ENCODE data around the gene NEDD4.
"Not testable (repeated sequence)": the region's sequence is repeated elsewhere in the genome, so short reads cannot be mapped to it uniquely, and the experiment has no call there.

Gene NEDD4

GRCh38 chr15:56031836-56032235, 38.4 kb upstream of the NEDD4 start:
- H3K4me1 ChIP-seq (ENCODE audit: control insufficient read depth in 1 of 2, insufficient read depth in 2 of 2, low read length in 2 of 2), result no peaks in the 10 kb centered on the region
- no peaks in the 10 kb centered on the region for H3K9me3 ChIP-seq (ENCODE audit: control insufficient read depth in 1 of 2, low read length in 2 of 2)
- H3K27me3 ChIP-seq (ENCODE audit: control insufficient read depth in 1 of 2, insufficient read depth in 2 of 2, low read length in 2 of 2), result no peaks in the 10 kb centered on the region
- no peaks in the 10 kb centered on the region for H3K36me3 ChIP-seq (ENCODE audit: control insufficient read depth in 1 of 2, insufficient read depth in 2 of 2, low read length in 2 of 2)
- H3K4me3 ChIP-seq (ENCODE audit: low read depth in 1 of 2, low read length in 2 of 2), result no peak overlapping the region
- H3K9ac ChIP-seq (ENCODE audit: low read depth in 1 of 2, low read length in 2 of 2), result no peak overlapping the region
- H3K27ac ChIP-seq (ENCODE audit: low read depth, low read length), result no peak overlapping the region

- no peaks in the 10 kb centered on the region for H3K36me3 ChIP-seq (ENCODE audit: control insufficient read depth in 1 of 2, insufficient read depth in 2 of 2, low read length in 2 of 2)
- no peaks in the 10 kb centered on the region for H3K27me3 ChIP-seq (ENCODE audit: control insufficient read depth in 1 of 2, insufficient read depth in 2 of 2, low read length in 2 of 2)
- H3K9me3 ChIP-seq (ENCODE audit: control insufficient read depth in 1 of 2, low read length in 2 of 2), result no peaks in the 10 kb centered on the region
- H3K9ac ChIP-seq (ENCODE audit: low read depth in 1 of 2, low read length in 2 of 2), result no peak overlapping the region
- H3K27ac ChIP-seq (ENCODE audit: low read depth, low read length), result no peak overlapping the region
- H3K4me3 ChIP-seq (ENCODE audit: low read depth in 1 of 2, low read length in 2 of 2), result no peak overlapping the region
- no peaks in the 10 kb centered on the region for H3K4me1 ChIP-seq (ENCODE audit: control insufficient read depth in 1 of 2, insufficient read depth in 2 of 2, low read length in 2 of 2)
These were observed 38.0 kb upstream of the NEDD4 start for GRCh38 chr15:56031402-56031801.

- no peaks in the 10 kb centered on the region for H3K36me3 ChIP-seq (ENCODE audit: control insufficient read depth in 1 of 2, insufficient read depth in 2 of 2, low read length in 2 of 2)
- H3K9me3 ChIP-seq (ENCODE audit: control insufficient read depth in 1 of 2, low read length in 2 of 2), result no peaks in the 10 kb centered on the region
- H3K27me3 ChIP-seq (ENCODE audit: control insufficient read depth in 1 of 2, insufficient read depth in 2 of 2, low read length in 2 of 2), result no peaks in the 10 kb centered on the region
- no peaks in the 10 kb centered on the region for H3K4me1 ChIP-seq (ENCODE audit: control insufficient read depth in 1 of 2, insufficient read depth in 2 of 2, low read length in 2 of 2)
- no peak overlapping the region for H3K9ac ChIP-seq (ENCODE audit: low read depth in 1 of 2, low read length in 2 of 2)
- H3K4me3 ChIP-seq (ENCODE audit: low read depth in 1 of 2, low read length in 2 of 2), result no peak overlapping the region
- no peak overlapping the region for H3K27ac ChIP-seq (ENCODE audit: low read depth, low read length)
These were observed 35.0 kb upstream of the NEDD4 start for GRCh38 chr15:56028430-56028829.

- H3K27me3 ChIP-seq (ENCODE audit: control insufficient read depth in 1 of 2, insufficient read depth in 2 of 2, low read length in 2 of 2); H3K36me3 ChIP-seq (ENCODE audit: control insufficient read depth in 1 of 2, insufficient read depth in 2 of 2, low read length in 2 of 2); H3K4me1 ChIP-seq (ENCODE audit: control insufficient read depth in 1 of 2, insufficient read depth in 2 of 2, low read length in 2 of 2); H3K9ac ChIP-seq (ENCODE audit: low read depth in 1 of 2, low read length in 2 of 2); H3K9me3 ChIP-seq (ENCODE audit: control insufficient read depth in 1 of 2, low read length in 2 of 2); H3K4me3 ChIP-seq (ENCODE audit: low read depth in 1 of 2, low read length in 2 of 2); H3K27ac ChIP-seq (ENCODE audit: low read depth, low read length): not testable (repeated sequence)
These were observed 29.7 kb upstream of the NEDD4 start for GRCh38 chr15:56023160-56023559.

- Histone ChIP-seq H3K27ac (ENCODE audit: low read depth, low read length) (no peak overlapping the region), H3K4me1 (ENCODE audit: control insufficient read depth in 1 of 2, insufficient read depth in 2 of 2, low read length in 2 of 2) (no peaks in the 10 kb centered on the region), H3K4me3 (ENCODE audit: low read depth in 1 of 2, low read length in 2 of 2) (no peak overlapping the region), H3K9me3 (ENCODE audit: control insufficient read depth in 1 of 2, low read length in 2 of 2) (no peaks in the 10 kb centered on the region), H3K9ac (ENCODE audit: low read depth in 1 of 2, low read length in 2 of 2) (no peak overlapping the region), H3K36me3 (ENCODE audit: control insufficient read depth in 1 of 2, insufficient read depth in 2 of 2, low read length in 2 of 2) (no peaks in the 10 kb centered on the region), H3K27me3 (ENCODE audit: control insufficient read depth in 1 of 2, insufficient read depth in 2 of 2, low read length in 2 of 2) (no peaks in the 10 kb centered on the region)
These were observed 26.5 kb upstream of the NEDD4 start for GRCh38 chr15:56019819-56020486.

- H3K4me1 ChIP-seq (ENCODE audit: control insufficient read depth in 1 of 2, insufficient read depth in 2 of 2, low read length in 2 of 2), result no peaks in the 10 kb centered on the region
- H3K27ac ChIP-seq (ENCODE audit: low read depth, low read length), result no peak overlapping the region
- no peaks in the 10 kb centered on the region for H3K36me3 ChIP-seq (ENCODE audit: control insufficient read depth in 1 of 2, insufficient read depth in 2 of 2, low read length in 2 of 2)
- no peak overlapping the region for H3K9ac ChIP-seq (ENCODE audit: low read depth in 1 of 2, low read length in 2 of 2)
- H3K9me3 ChIP-seq (ENCODE audit: control insufficient read depth in 1 of 2, low read length in 2 of 2), result peaks cover 0 to 2% of the 10 kb centered on the region in 2 donors
- no peaks in the 10 kb centered on the region for H3K27me3 ChIP-seq (ENCODE audit: control insufficient read depth in 1 of 2, insufficient read depth in 2 of 2, low read length in 2 of 2)
- no peak overlapping the region for H3K4me3 ChIP-seq (ENCODE audit: low read depth in 1 of 2, low read length in 2 of 2)
These were observed 25.8 kb upstream of the NEDD4 start for GRCh38 chr15:56019060-56019793.

- H3K4me1 ChIP-seq (ENCODE audit: control insufficient read depth in 1 of 2, insufficient read depth in 2 of 2, low read length in 2 of 2), result no peaks in the 10 kb centered on the region
- H3K4me3 ChIP-seq (ENCODE audit: low read depth in 1 of 2, low read length in 2 of 2), result no peak overlapping the region
- H3K27ac ChIP-seq (ENCODE audit: low read depth, low read length), result no peak overlapping the region
- H3K9ac ChIP-seq (ENCODE audit: low read depth in 1 of 2, low read length in 2 of 2), result no peak overlapping the region
- peaks cover 0 to 2% of the 10 kb centered on the region in 2 donors for H3K9me3 ChIP-seq (ENCODE audit: control insufficient read depth in 1 of 2, low read length in 2 of 2)
- no peaks in the 10 kb centered on the region for H3K36me3 ChIP-seq (ENCODE audit: control insufficient read depth in 1 of 2, insufficient read depth in 2 of 2, low read length in 2 of 2)
- no peaks in the 10 kb centered on the region for H3K27me3 ChIP-seq (ENCODE audit: control insufficient read depth in 1 of 2, insufficient read depth in 2 of 2, low read length in 2 of 2)
These were observed 24.5 kb upstream of the NEDD4 start for GRCh38 chr15:56017920-56018319.

- no peak overlapping the region for H3K4me3 ChIP-seq (ENCODE audit: low read depth in 1 of 2, low read length in 2 of 2)
- H3K27me3 ChIP-seq (ENCODE audit: control insufficient read depth in 1 of 2, insufficient read depth in 2 of 2, low read length in 2 of 2), result no peaks in the 10 kb centered on the region
- H3K27ac ChIP-seq (ENCODE audit: low read depth, low read length), result no peak overlapping the region
- no peak overlapping the region for H3K9ac ChIP-seq (ENCODE audit: low read depth in 1 of 2, low read length in 2 of 2)
- H3K9me3 ChIP-seq (ENCODE audit: control insufficient read depth in 1 of 2, low read length in 2 of 2), result peaks cover 0 to 2% of the 10 kb centered on the region in 2 donors
- no peaks in the 10 kb centered on the region for H3K36me3 ChIP-seq (ENCODE audit: control insufficient read depth in 1 of 2, insufficient read depth in 2 of 2, low read length in 2 of 2)
- no peaks in the 10 kb centered on the region for H3K4me1 ChIP-seq (ENCODE audit: control insufficient read depth in 1 of 2, insufficient read depth in 2 of 2, low read length in 2 of 2)
These were observed 24.1 kb upstream of the NEDD4 start for GRCh38 chr15:56017511-56017910.

GRCh38 chr15:56016281-56016680, 22.9 kb upstream of the NEDD4 start:
- no peaks in the 10 kb centered on the region for H3K4me1 ChIP-seq (ENCODE audit: control insufficient read depth in 1 of 2, insufficient read depth in 2 of 2, low read length in 2 of 2)
- no peak overlapping the region for H3K9ac ChIP-seq (ENCODE audit: low read depth in 1 of 2, low read length in 2 of 2)
- H3K4me3 ChIP-seq (ENCODE audit: low read depth in 1 of 2, low read length in 2 of 2), result no peak overlapping the region
- no peaks in the 10 kb centered on the region for H3K36me3 ChIP-seq (ENCODE audit: control insufficient read depth in 1 of 2, insufficient read depth in 2 of 2, low read length in 2 of 2)
- no peak overlapping the region for H3K27ac ChIP-seq (ENCODE audit: low read depth, low read length)
- H3K9me3 ChIP-seq (ENCODE audit: control insufficient read depth in 1 of 2, low read length in 2 of 2), result peaks cover 0 to 2% of the 10 kb centered on the region in 2 donors
- no peaks in the 10 kb centered on the region for H3K27me3 ChIP-seq (ENCODE audit: control insufficient read depth in 1 of 2, insufficient read depth in 2 of 2, low read length in 2 of 2)

GRCh38 chr15:56014677-56015076, 21.3 kb upstream of the NEDD4 start:
- no peak overlapping the region for H3K4me3 ChIP-seq (ENCODE audit: low read depth in 1 of 2, low read length in 2 of 2)

More at GRCh38 chr15:56014677-56015076, 21.3 kb upstream of the NEDD4 start:
- Histone ChIP-seq H3K4me1 (ENCODE audit: control insufficient read depth in 1 of 2, insufficient read depth in 2 of 2, low read length in 2 of 2) (no peaks in the 10 kb centered on the region), H3K27ac (ENCODE audit: low read depth, low read length) (no peak overlapping the region), H3K9me3 (ENCODE audit: control insufficient read depth in 1 of 2, low read length in 2 of 2) (peaks cover 0 to 2% of the 10 kb centered on the region in 2 donors), H3K9ac (ENCODE audit: low read depth in 1 of 2, low read length in 2 of 2) (no peak overlapping the region), H3K27me3 (ENCODE audit: control insufficient read depth in 1 of 2, insufficient read depth in 2 of 2, low read length in 2 of 2) (no peaks in the 10 kb centered on the region), H3K36me3 (ENCODE audit: control insufficient read depth in 1 of 2, insufficient read depth in 2 of 2, low read length in 2 of 2) (no peaks in the 10 kb centered on the region)
